HepG2 (cell line): ENCODE results near the gene EYA2. TPM values are rescaled to one million over a fixed set of nuclear protein-coding genes. Genes with fewer than 3 reads are reported as not detected.

Source experiments
- CAMTA2 ChIP-seq: sonication (generic); formaldehyde crosslinking; IDR thresholded peaks from 2 replicates; pipeline ENCODE4 v1.4.0; 2020; ENCODE audit warnings: mild to moderate bottlenecking, missing genetic modification reagents, borderline replicate concordance
- HOXD1 ChIP-seq: sonication (generic); formaldehyde crosslinking; IDR thresholded peaks from 2 replicates; pipeline ENCODE4 v1.5.0; 2020; ENCODE audit warnings: missing genetic modification reagents
- NPAS2 ChIP-seq: sonication (generic); formaldehyde crosslinking; IDR thresholded peaks from 2 replicates; pipeline ENCODE4 v1.8.0; 2022; ENCODE audit warnings: mild to moderate bottlenecking, missing genetic modification reagents, borderline replicate concordance
- NR2F1 ChIP-seq, 2 experiments: fragments of 450-650 bp in 1 of 2; formaldehyde crosslinking in 1 of 2; IDR thresholded peaks; 2 replicates each; pipeline versions ENCODE4 v1.5.0 to v1.6.1; 2016 to 2020; ENCODE audit warnings: mild to moderate bottlenecking in 1 of 2, missing compliant biosample characterization in 1 of 2, missing genetic modification reagents in 1 of 2, moderate library complexity in 1 of 2
- RFX5 ChIP-seq: IDR thresholded peaks from 2 replicates; pipeline ENCODE4 v1.6.1; 2011; ENCODE audit warnings: low read depth, low read length, improper control_type of control experiment
- SNAPC2 ChIP-seq: sonication (generic); formaldehyde crosslinking; IDR thresholded peaks from 2 replicates; pipeline ENCODE4 v1.8.1; 2022; ENCODE audit warnings: mild to moderate bottlenecking, missing genetic modification reagents
- ZBTB1 ChIP-seq: sonication (generic); formaldehyde crosslinking; IDR thresholded peaks from 2 replicates; pipeline ENCODE4 v1.4.0; 2020; ENCODE audit warnings: missing genetic modification reagents, borderline replicate concordance
- ZBTB7A ChIP-seq: sonication (generic); formaldehyde crosslinking; IDR thresholded peaks from 2 replicates; pipeline ENCODE4 v1.8.0; 2022; ENCODE audit warnings: mild to moderate bottlenecking, missing genetic modification reagents
- ZFP37 ChIP-seq: sonication (generic); formaldehyde crosslinking; IDR thresholded peaks from 2 replicates; pipeline ENCODE4 v1.4.0; 2020; ENCODE audit warnings: missing genetic modification reagents, borderline replicate concordance
- ZNF501 ChIP-seq: sonication (generic); formaldehyde crosslinking; IDR thresholded peaks from 2 replicates; pipeline ENCODE4 v1.5.1; 2020; ENCODE audit warnings: mild to moderate bottlenecking, moderate library complexity, missing genetic modification reagents
- ZNF569 ChIP-seq: sonication (generic); formaldehyde crosslinking; IDR thresholded peaks from 2 replicates; pipeline ENCODE4 v1.5.0; 2020; ENCODE audit warnings: mild to moderate bottlenecking, missing genetic modification reagents, moderate library complexity, borderline replicate concordance
- polyA plus RNA-seq, 8 experiments: library from polyadenylated mRNA; depleted of rRNA in 3 of 8; stranded (reverse) in 7 of 8; unstranded in 1 of 8; fragments of >200 nt; fragmentation: Illumina TruSeq in 4 of 8; extraction: Trizol in 4 of 8; gene quantifications; 2 replicates each; pipeline versions ENCODE4 v1.2.1 to v1.2.3, GENCODE V29; 2011 to 2016; ENCODE audit warnings: low read depth in 4 of 8, missing spikeins in 1 of 8, mixed read lengths in 1 of 8; ENCODE audit not compliant: insufficient read depth in 1 of 8
- total RNA-seq, 5 experiments: library from RNA; depleted of rRNA; stranded (reverse); fragments of >200 nt; fragmentation: Illumina TruSeq; extraction: Trizol; gene quantifications; 2 replicates each; pipeline ENCODE4 v1.2.3, GENCODE V29; 2016; ENCODE audit warnings: low read depth in 1 of 5
- TF ChIP-seq, protein P1 (sequence below): sonication (generic); formaldehyde crosslinking; conservative IDR thresholded peaks from 2 replicates; pipeline ENCODE4 v1.8.1; 2023; ENCODE audit warnings: missing genetic modification reagents
- TF ChIP-seq, protein P2 (sequence below): sonication (generic); formaldehyde crosslinking; IDR thresholded peaks from 2 replicates; pipeline ENCODE4 v1.4.0; 2020; ENCODE audit warnings: mild to moderate bottlenecking, missing genetic modification reagents
- TF ChIP-seq, protein P3 (sequence below): sonication (generic); formaldehyde crosslinking; IDR thresholded peaks from 2 replicates; pipeline ENCODE4 v1.8.0; 2022; ENCODE audit warnings: mild to moderate bottlenecking, missing genetic modification reagents, borderline replicate concordance
- TF ChIP-seq, protein P4 (sequence below): IDR thresholded peaks from 2 replicates; pipeline ENCODE4 v1.4.0; 2020; ENCODE audit warnings: mild to moderate bottlenecking, missing genetic modification reagents
- TF ChIP-seq, protein P5 (sequence below), 2 experiments: sonication (generic) in 1 of 2; formaldehyde crosslinking in 1 of 2; IDR thresholded peaks; 2 replicates each; pipeline versions ENCODE4 v1.4.0 to v1.6.1; 2018 to 2020; ENCODE audit warnings: missing genetic modification reagents in 2 of 2, borderline replicate concordance in 1 of 2, low read depth in 1 of 2, mild to moderate bottlenecking in 1 of 2, missing biosample characterization in 1 of 2
- TF ChIP-seq, protein P6 (sequence below): sonication (generic); formaldehyde crosslinking; IDR thresholded peaks from 2 replicates; pipeline ENCODE4 v1.8.0; 2022; ENCODE audit warnings: missing genetic modification reagents, mild to moderate bottlenecking, inconsistent platforms, borderline replicate concordance

The EYA2 gene
- total and polyA plus RNA-seq, 2 of the 13 experiments (the other 11 are each of a cell fraction or from before 2014, with no cell fraction given), result not detected

DNA sequence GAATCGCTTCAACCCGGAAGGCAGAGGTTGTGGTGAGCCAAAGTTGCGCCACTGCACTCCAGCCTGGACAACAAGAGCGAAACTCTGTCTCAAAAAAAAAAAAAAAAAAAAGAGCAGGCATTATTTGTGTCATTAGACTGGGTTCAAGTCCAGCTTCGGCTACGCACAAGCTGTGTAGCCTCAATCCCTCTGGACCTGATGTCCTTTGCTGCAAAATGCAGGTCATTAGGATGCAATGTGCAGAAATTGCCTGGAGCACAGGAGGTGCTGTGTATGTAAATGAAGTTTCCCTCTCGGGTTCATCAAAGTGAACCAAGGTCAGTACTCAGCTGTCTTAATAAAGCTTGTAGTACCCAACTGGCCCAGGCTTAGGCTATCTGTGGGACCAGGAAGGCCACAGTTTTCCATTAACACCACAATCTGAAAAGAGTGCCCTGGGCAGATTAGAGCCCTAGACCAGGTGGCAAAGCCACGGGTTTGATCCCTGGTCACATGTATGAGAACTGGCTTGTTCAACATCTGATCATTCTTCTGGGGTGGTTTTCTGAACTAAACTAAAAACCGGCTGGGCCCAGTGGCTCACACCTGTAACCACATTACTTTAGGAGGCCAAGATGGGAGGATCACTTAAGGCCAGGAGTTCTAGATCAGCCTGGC is 306.6 kb downstream of the EYA2 start (continued):
- TF ChIP-seq, protein P1, sequence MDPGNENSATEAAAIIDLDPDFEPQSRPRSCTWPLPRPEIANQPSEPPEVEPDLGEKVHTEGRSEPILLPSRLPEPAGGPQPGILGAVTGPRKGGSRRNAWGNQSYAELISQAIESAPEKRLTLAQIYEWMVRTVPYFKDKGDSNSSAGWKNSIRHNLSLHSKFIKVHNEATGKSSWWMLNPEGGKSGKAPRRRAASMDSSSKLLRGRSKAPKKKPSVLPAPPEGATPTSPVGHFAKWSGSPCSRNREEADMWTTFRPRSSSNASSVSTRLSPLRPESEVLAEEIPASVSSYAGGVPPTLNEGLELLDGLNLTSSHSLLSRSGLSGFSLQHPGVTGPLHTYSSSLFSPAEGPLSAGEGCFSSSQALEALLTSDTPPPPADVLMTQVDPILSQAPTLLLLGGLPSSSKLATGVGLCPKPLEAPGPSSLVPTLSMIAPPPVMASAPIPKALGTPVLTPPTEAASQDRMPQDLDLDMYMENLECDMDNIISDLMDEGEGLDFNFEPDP (CRISPR knock-in tag), result no peak
- TF ChIP-seq CAMTA2 (CRISPR knock-in tag) (no peak), SNAPC2 (CRISPR knock-in tag) (peak; percentile 33; the same call in 1 of the 2 replicates), ZNF569 (CRISPR knock-in tag) (no peak), NPAS2 (CRISPR knock-in tag) (no peak), RFX5 (no peak), HOXD1 (CRISPR knock-in tag) (0 out of 2 replicates have a peak, but pooled peaks have one; percentile 3), ZBTB7A (CRISPR knock-in tag) (0 out of 2 replicates have a peak, but pooled peaks have one; percentile 42), ZBTB1 (CRISPR knock-in tag) (no peak), NR2F1 (CRISPR knock-in tag; IDR thresholded peaks at IDR 0.05) (peak in 1 of 2 experiments; percentile 7; a peak in 1 of 4 replicates), ZFP37 (0 out of 2 replicates have a peak, but pooled peaks have one; percentile 55), ZNF501 (0 out of 2 replicates have a peak, but pooled peaks have one; percentile 12)
- TF ChIP-seq, protein P2, sequence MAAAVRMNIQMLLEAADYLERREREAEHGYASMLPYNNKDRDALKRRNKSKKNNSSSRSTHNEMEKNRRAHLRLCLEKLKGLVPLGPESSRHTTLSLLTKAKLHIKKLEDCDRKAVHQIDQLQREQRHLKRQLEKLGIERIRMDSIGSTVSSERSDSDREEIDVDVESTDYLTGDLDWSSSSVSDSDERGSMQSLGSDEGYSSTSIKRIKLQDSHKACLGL (CRISPR knock-in tag), result no peak
- TF ChIP-seq, protein P3, sequence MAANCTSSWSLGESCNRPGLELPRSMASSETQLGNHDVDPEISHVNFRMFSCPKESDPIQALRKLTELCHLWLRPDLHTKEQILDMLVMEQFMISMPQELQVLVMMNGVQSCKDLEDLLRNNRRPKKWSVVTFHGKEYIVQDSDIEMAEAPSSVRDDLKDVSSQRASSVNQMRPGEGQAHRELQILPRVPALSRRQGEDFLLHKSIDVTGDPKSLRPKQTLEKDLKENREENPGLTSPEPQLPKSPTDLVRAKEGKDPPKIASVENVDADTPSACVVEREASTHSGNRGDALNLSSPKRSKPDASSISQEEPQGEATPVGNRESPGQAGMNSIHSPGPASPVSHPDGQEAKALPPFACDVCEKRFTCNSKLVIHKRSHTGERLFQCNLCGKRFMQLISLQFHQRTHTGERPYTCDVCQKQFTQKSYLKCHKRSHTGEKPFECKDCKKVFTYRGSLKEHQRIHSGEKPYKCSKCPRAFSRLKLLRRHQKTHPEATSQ (CRISPR knock-in tag), result no peak
- TF ChIP-seq, protein P4, sequence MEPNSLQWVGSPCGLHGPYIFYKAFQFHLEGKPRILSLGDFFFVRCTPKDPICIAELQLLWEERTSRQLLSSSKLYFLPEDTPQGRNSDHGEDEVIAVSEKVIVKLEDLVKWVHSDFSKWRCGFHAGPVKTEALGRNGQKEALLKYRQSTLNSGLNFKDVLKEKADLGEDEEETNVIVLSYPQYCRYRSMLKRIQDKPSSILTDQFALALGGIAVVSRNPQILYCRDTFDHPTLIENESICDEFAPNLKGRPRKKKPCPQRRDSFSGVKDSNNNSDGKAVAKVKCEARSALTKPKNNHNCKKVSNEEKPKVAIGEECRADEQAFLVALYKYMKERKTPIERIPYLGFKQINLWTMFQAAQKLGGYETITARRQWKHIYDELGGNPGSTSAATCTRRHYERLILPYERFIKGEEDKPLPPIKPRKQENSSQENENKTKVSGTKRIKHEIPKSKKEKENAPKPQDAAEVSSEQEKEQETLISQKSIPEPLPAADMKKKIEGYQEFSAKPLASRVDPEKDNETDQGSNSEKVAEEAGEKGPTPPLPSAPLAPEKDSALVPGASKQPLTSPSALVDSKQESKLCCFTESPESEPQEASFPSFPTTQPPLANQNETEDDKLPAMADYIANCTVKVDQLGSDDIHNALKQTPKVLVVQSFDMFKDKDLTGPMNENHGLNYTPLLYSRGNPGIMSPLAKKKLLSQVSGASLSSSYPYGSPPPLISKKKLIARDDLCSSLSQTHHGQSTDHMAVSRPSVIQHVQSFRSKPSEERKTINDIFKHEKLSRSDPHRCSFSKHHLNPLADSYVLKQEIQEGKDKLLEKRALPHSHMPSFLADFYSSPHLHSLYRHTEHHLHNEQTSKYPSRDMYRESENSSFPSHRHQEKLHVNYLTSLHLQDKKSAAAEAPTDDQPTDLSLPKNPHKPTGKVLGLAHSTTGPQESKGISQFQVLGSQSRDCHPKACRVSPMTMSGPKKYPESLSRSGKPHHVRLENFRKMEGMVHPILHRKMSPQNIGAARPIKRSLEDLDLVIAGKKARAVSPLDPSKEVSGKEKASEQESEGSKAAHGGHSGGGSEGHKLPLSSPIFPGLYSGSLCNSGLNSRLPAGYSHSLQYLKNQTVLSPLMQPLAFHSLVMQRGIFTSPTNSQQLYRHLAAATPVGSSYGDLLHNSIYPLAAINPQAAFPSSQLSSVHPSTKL (CRISPR knock-in tag), result no peak
- TF ChIP-seq, protein P5, sequence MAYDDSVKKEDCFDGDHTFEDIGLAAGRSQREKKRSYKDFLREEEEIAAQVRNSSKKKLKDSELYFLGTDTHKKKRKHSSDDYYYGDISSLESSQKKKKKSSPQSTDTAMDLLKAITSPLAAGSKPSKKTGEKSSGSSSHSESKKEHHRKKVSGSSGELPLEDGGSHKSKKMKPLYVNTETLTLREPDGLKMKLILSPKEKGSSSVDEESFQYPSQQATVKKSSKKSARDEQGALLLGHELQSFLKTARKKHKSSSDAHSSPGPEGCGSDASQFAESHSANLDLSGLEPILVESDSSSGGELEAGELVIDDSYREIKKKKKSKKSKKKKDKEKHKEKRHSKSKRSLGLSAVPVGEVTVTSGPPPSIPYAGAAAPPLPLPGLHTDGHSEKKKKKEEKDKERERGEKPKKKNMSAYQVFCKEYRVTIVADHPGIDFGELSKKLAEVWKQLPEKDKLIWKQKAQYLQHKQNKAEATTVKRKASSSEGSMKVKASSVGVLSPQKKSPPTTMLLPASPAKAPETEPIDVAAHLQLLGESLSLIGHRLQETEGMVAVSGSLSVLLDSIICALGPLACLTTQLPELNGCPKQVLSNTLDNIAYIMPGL (CRISPR knock-in tag; IDR thresholded peaks at IDR 0.05; ENCODE audit: borderline replicate concordance in 1 of 2, low read depth in 1 of 2), result no peak
- TF ChIP-seq, protein P6, sequence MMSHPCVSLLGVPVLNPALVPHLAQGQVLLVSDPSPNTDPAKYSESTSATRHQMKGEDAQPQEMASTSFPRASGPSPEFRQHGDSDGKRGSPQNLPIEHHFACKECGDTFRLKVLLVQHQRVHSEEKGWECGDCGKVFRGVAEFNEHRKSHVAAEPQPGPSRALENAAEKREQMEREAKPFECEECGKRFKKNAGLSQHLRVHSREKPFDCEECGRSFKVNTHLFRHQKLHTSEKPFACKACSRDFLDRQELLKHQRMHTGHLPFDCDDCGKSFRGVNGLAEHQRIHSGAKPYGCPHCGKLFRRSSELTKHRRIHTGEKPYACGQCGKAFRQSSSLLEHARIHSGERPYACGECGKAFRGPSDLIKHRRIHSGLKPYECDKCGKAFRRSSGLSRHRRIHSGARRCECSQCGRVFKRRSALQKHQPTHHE (CRISPR knock-in tag), result 0 out of 2 replicates have a peak, but pooled peaks have one; percentile 1
